ENCODE results near the gene SGF29.
"Not testable (repeated sequence)": the region's sequence is repeated elsewhere in the genome, so short reads cannot be mapped to it uniquely, and the experiment has no call there.

GRCh38 chr16:28636093-28636823 is 82.5 kb downstream of the SGF29 start:
- not testable (repeated sequence) for TF ChIP-seq RAD21 (IDR thresholded peaks at IDR 0.05; ENCODE audit: low read length); CTCF (conservative IDR thresholded peaks at IDR 0.05; ENCODE audit: low read depth, low read length); MAZ (IDR thresholded peaks at IDR 0.05; ENCODE audit: borderline replicate concordance, low read depth, low read length); RFX5 (IDR thresholded peaks at IDR 0.05; ENCODE audit: low read depth, low read length); MXI1 (IDR thresholded peaks at IDR 0.05; ENCODE audit: borderline replicate concordance, low read depth, low read length); POLR2A (IDR thresholded peaks at IDR 0.05; ENCODE audit: low read depth, low read length); FOS (IDR thresholded peaks at IDR 0.05; ENCODE audit: low read depth, low read length); MAFK (IDR thresholded peaks at IDR 0.05; ENCODE audit: low read depth, low read length); CHD1 (IDR thresholded peaks at IDR 0.05; ENCODE audit: low read depth, low read length)
- peak; percentile 63; the same call in 1 of the 2 replicates for TF ChIP-seq CEBPB (IDR thresholded peaks at IDR 0.05; ENCODE audit: low read depth, low read length)

Data from IMR-90 (cell line).